Small intestine (tissue), 7 donors: ENCODE results near the gene TFB2M. TPM values are rescaled to one million over a fixed set of nuclear protein-coding genes. Genes with fewer than 3 reads are reported as not detected.

Experiments
- DNase-seq, 2 donors: peaks; one replicate each; pipeline versions ENCODE4 v3.0.0 to v3.0.0-alpha.2; 2013
- FAIRE-seq: peaks from 2 replicates; lab custom pipeline; 2012; peaks lifted over from hg19 to GRCh38; lab: Jason Lieb, UNC
- H3K27ac ChIP-seq, 3 donors: one replicate each; pipeline ENCODE4 v1.5.1; 2013; ENCODE audit warnings: low read length in 2 of 3, mild to moderate bottlenecking in 2 of 3, control low read depth in 1 of 3, inconsistent platforms in 1 of 3, low read depth in 1 of 3, moderate library complexity in 1 of 3
- H3K27me3 ChIP-seq, 3 donors: one replicate each; pipeline ENCODE4 v1.6.1; 2013; ENCODE audit warnings: low read length in 3 of 3, inconsistent platforms in 1 of 3; ENCODE audit not compliant: control insufficient read depth in 3 of 3, insufficient read depth in 3 of 3
- H3K36me3 ChIP-seq, 3 donors: one replicate each; pipeline ENCODE4 v1.6.1; 2013; ENCODE audit warnings: low read length in 3 of 3, inconsistent platforms in 1 of 3, low read depth in 1 of 3, mild to moderate bottlenecking in 1 of 3, moderate library complexity in 1 of 3; ENCODE audit not compliant: control insufficient read depth in 3 of 3, insufficient read depth in 2 of 3
- H3K4me1 ChIP-seq, 3 donors: one replicate each; pipeline ENCODE4 v1.6.1; 2013; ENCODE audit warnings: low read length in 2 of 3, inconsistent platforms in 1 of 3, low read depth in 1 of 3, mild to moderate bottlenecking in 1 of 3, moderate library complexity in 1 of 3; ENCODE audit not compliant: control insufficient read depth in 3 of 3, insufficient read depth in 2 of 3
- H3K4me3 ChIP-seq, 3 donors: one replicate each; pipeline ENCODE4 v1.5.1; 2013; ENCODE audit warnings: low read length in 3 of 3, control low read depth in 1 of 3, inconsistent platforms in 1 of 3, low read depth in 1 of 3, mild to moderate bottlenecking in 1 of 3, moderate library complexity in 1 of 3
- H3K9me3 ChIP-seq, 2 donors: one replicate each; pipeline ENCODE4 v1.6.1; 2013; ENCODE audit warnings: low read depth in 1 of 2, low read length in 1 of 2; ENCODE audit not compliant: control insufficient read depth in 2 of 2, insufficient read depth in 1 of 2
- WGBS, 3 donors: extraction: QIAGEN DNeasy Blood & Tissue Kit; methylation state at CpG; one replicate each; pipeline ENCODE4 v1.1.7; 2013; 5-methylcytosine and 5-hydroxymethylcytosine counted together
- polyA plus RNA-seq, 4 donors: library from polyadenylated mRNA; stranded (reverse) in 3 of 4; unstranded in 1 of 4; fragments of 200-250 nt in 3 of 4; fragments of 120-200 nt in 1 of 4; gene quantifications; one replicate each; pipeline versions ENCODE4 v1.2.1 to v1.2.3, GENCODE V29; 2013
- donor health status: healthy with polysubstance abuse.
- donor health status: control.
- donor health status: control.
- donor health status: Bipolar disorder and iron deficiency.
- donor health status: healthy.

The TFB2M gene
- polyA plus RNA-seq, 4 donors: 7.8 to 16.6 (median 10.4) TPM

DNA sequence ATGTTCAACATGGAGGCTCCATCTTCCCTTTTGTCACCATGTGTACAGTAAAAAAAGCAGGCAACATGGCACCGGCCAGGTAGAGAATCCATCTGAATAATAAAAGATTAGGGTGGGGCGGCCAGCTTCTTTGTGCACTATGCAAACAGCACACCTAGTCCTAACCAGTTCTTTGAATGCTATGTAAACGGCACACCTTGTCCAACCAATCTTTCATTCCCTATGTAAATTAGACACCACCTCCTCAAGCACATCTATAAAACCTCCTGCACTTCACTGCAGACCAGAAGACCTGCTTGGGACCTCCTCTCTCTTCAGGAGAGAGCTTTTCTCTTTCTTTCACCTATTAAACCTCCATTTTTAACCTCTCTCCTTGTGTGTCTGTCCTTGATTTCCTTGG lies 28.2 kb downstream of the TFB2M start:
- peaks cover 3 to 13% (median 5%) of the 10 kb centered on the region in 3 donors for H3K36me3 ChIP-seq
- FAIRE-seq: no peak
- H3K9me3 ChIP-seq: no peaks in the 10 kb centered on the region
- no peak overlapping the region for H3K4me3 ChIP-seq
- WGBS, 3 donors: 24 to 73% (median 52%) methylated on average over 3 of the region's 3 CpGs
- peak; percentile 12 to 69 for DNase-seq
- no peaks in the 10 kb centered on the region for H3K4me1 ChIP-seq
- H3K27me3 ChIP-seq: no peaks in the 10 kb centered on the region
- H3K27ac ChIP-seq: no peak overlapping the region

DNA sequence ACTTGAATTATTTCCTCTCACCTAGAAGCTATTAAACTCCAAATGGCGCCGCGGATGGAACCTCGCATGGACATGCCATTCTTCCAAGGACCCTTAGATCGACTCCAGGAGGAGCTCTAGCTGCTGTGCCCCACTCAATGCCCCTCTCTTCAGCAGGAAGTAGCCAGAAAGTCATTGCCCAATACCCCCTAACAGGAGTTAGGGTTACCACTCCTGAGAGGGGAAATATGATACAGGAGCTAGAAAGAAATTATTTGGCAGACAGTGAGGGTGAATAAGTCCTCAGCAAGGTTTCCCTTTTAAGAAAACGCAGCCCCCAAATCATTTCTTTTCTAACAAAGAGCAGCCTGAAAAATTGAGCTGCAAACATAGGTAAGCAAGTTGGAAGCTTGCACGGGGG lies 28.6 kb downstream of the TFB2M start:
- Histone ChIP-seq H3K27me3 (peaks cover 0 to 2% (median 0%) of the 10 kb centered on the region in 3 donors), H3K4me3 (no peak overlapping the region), H3K4me1 (no peaks in the 10 kb centered on the region), H3K36me3 (peaks cover 3 to 11% (median 5%) of the 10 kb centered on the region in 3 donors), H3K9me3 (no peaks in the 10 kb centered on the region), H3K27ac (no peak overlapping the region)
- DNase-seq (no peak), FAIRE-seq (no peak)
- WGBS, 3 donors: 81 to 83% (median 82%) methylated on average over 7 of the region's 7 CpGs

- FAIRE-seq: no peak
- peaks cover 0 to 2% (median 2%) of the 10 kb centered on the region in 3 donors for H3K27me3 ChIP-seq
- no peaks in the 10 kb centered on the region for H3K4me1 ChIP-seq
- peaks cover 0 to 2% (median 0%) of the 10 kb centered on the region in 3 donors for H3K36me3 ChIP-seq
- no peak overlapping the region for H3K27ac ChIP-seq
- no peak for DNase-seq
- no peak overlapping the region for H3K4me3 ChIP-seq
- peaks cover 0 to 19% of the 10 kb centered on the region in 2 donors for H3K9me3 ChIP-seq
- 70 to 84% (median 82%) methylated on average over 1 of the region's 1 CpG for WGBS, 3 donors
Measured at GRCh38 chr1:246534114-246534513, 31.9 kb downstream of the TFB2M start.

- peaks cover 0 to 2% (median 2%) of the 10 kb centered on the region in 3 donors for H3K27me3 ChIP-seq
- no peak overlapping the region for H3K4me3 ChIP-seq
- FAIRE-seq: no peak
- DNase-seq: no peak
- H3K9me3 ChIP-seq: peaks cover 0 to 19% of the 10 kb centered on the region in 2 donors
- H3K27ac ChIP-seq: no peak overlapping the region
- WGBS, 3 donors: 85 to 97% (median 90%) methylated on average over 2 of the region's 2 CpGs
- no peaks in the 10 kb centered on the region for H3K4me1 ChIP-seq
- no peaks in the 10 kb centered on the region for H3K36me3 ChIP-seq
Measured at GRCh38 chr1:246533371-246533905, 32.6 kb downstream of the TFB2M start.

DNA sequence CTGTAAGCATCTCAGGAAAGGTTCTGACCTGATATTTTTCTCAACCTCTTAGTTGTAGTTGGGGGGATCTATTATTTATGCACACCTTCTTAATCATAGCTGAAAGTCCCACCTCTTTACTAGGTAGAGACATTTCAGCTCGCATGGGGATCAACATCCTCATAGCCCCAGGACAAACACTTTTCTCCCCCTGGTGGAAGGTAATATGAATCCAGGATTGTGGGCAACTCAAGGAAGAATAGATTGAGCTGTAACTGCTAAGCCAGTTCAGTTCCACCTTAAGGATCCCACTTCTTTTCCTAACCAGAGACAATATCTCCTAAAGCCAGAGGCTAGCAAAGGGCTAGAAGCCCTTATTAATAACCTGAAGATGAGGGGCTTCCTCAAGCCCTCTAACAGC lies 33.5 kb downstream of the TFB2M start:
- no peak overlapping the region for H3K27ac ChIP-seq
- H3K9me3 ChIP-seq: peaks cover 0 to 19% of the 10 kb centered on the region in 2 donors
- DNase-seq: peak in 1 of 2 donors; percentile 9
- FAIRE-seq: no peak
- no peaks in the 10 kb centered on the region for H3K36me3 ChIP-seq
- 32 to 50% (median 44%) methylated on average over 1 of the region's 1 CpG for WGBS, 3 donors
- no peaks in the 10 kb centered on the region for H3K4me1 ChIP-seq
- no peak overlapping the region for H3K4me3 ChIP-seq
- peaks cover 0 to 2% (median 2%) of the 10 kb centered on the region in 3 donors for H3K27me3 ChIP-seq

- Histone ChIP-seq H3K4me3 (no peak overlapping the region), H3K4me1 (no peaks in the 10 kb centered on the region), H3K36me3 (no peaks in the 10 kb centered on the region), H3K27ac (no peak overlapping the region), H3K27me3 (peaks cover 0 to 2% (median 2%) of the 10 kb centered on the region in 3 donors), H3K9me3 (peaks cover 0 to 19% of the 10 kb centered on the region in 2 donors)
- FAIRE-seq (no peak), DNase-seq (no peak)
- WGBS, 3 donors: 66 to 78% (median 67%) methylated on average over 2 of the region's 2 CpGs
Measured at GRCh38 chr1:246530482-246530881, 35.6 kb downstream of the TFB2M start.

DNA sequence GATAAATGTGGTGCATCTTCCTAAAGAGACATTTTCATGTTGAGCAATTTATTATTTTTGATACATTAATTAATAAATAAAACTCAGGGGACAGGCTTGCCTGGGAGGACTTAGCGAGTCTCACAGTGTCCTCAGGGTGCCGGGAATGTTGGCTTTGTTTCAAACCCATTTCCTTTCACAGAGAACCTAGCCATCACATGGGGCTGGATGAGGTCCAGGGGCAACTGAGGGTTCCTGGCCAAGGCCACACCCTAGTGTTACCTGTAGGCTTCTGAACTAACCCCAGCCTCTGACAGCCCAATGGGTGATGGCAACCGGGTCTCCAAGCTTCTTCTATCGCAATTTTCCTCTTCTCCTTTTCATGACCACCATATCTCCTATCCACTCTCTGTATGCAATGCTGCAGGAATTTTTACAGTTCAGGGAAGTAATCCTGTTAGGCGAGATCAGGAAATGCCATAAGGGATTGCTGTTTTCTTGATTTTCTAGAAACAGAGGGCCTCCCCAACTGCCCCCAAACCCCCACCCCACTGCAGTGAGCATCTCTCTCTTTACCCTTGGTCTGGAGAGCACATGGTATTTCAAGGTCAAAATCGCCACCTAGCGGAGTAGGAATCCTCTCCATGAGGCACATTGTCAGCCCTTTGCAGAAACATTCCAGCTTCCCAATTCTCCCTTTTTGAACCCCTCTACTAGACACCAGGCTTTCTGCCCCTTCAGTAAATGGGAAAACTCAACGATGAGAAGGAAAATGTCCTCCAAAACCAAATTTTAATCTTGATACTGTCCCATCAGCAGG lies 36.9 kb downstream of the TFB2M start:
- WGBS, 3 donors: 76 to 81% (median 77%) methylated on average over 8 of the region's 8 CpGs
- H3K4me3 ChIP-seq: no peak overlapping the region

DNA sequence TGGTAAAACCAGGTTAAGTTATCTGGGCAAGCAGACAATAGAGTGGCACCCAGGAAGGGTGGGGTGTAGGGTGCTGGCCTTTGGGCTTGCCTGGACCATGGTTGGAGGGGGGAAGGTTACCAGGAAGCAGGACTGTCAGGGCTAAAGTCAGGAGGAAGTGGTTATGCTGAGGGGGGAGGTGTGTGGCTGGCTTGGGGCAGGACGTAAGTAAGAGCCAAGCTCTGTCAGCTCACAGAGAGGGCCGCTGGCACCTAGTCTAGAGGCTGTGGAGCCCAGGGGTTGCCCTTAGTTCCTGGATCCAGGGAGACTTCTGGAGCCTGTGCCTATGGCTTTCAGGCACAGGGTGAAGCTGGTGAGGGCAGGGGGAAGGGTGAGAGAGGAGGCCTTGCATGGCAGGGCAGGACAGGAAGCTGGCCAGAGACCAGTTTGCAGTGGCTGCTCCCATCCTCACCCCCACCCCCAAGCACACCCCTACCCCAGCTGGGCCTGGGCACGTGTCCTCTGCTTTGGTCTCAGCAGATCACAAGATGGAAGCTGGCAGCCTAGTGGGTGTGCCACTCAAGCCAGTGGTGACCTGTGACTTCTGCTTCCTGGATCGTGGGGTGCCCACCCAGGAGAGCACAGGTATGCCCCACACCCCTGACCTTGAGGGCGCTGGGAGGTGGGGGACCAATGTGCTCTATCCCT lies 38.5 kb downstream of the TFB2M start:
- peaks cover 0 to 2% (median 0%) of the 10 kb centered on the region in 3 donors for H3K27me3 ChIP-seq
- H3K4me1 ChIP-seq: no peaks in the 10 kb centered on the region
- no peak for FAIRE-seq
- no peak overlapping the region for H3K4me3 ChIP-seq
- WGBS, 3 donors: 26 to 49% (median 43%) methylated on average over 5 of the region's 5 CpGs
- H3K36me3 ChIP-seq: no peaks in the 10 kb centered on the region
- H3K9me3 ChIP-seq: peaks cover 0 to 19% of the 10 kb centered on the region in 2 donors
- H3K27ac ChIP-seq: no peak overlapping the region
- no peak for DNase-seq

More for the DNA sequence above, 36.9 kb downstream of the TFB2M start:
- Histone ChIP-seq H3K4me1 (no peaks in the 10 kb centered on the region), H3K27me3 (peaks cover 0 to 2% (median 2%) of the 10 kb centered on the region in 3 donors), H3K27ac (no peak overlapping the region), H3K9me3 (peaks cover 0 to 19% of the 10 kb centered on the region in 2 donors), H3K36me3 (no peaks in the 10 kb centered on the region)
- DNase-seq (no peak), FAIRE-seq (no peak)
